RKO (cell line): ENCODE results near the gene WFIKKN1.
"Not testable (repeated sequence)": the region's sequence is repeated elsewhere in the genome, so short reads cannot be mapped to it uniquely, and the experiment has no call there.

ENCODE experiments used
- DNase-seq: peaks from one replicate; pipeline ENCODE4 v3.0.0-alpha.2; 2016; ENCODE audit warnings: low spot score

Gene WFIKKN1

GRCh38 chr16:595942-596735 is 34.6 kb upstream of the WFIKKN1 start:
- no peak for DNase-seq

GRCh38 chr16:596736-597060 is 34.1 kb upstream of the WFIKKN1 start:
- DNase-seq: no peak

GRCh38 chr16:597655-598054 is 33.1 kb upstream of the WFIKKN1 start:
- not testable (repeated sequence) for DNase-seq

- DNase-seq: no peak
These were observed 31.7 kb upstream of the WFIKKN1 start for GRCh38 chr16:598823-599739.

GRCh38 chr16:600781-601180 is 30.0 kb upstream of the WFIKKN1 start:
- peak; percentile 34 for DNase-seq

GRCh38 chr16:603933-604332 is 26.9 kb upstream of the WFIKKN1 start:
- DNase-seq: no peak

- no peak for DNase-seq
These were observed 24.0 kb upstream of the WFIKKN1 start for GRCh38 chr16:606656-607307.

GRCh38 chr16:608019-608418 is 22.8 kb upstream of the WFIKKN1 start:
- no peak for DNase-seq

- no peak for DNase-seq
These were observed 21.5 kb upstream of the WFIKKN1 start for GRCh38 chr16:609316-609715.

- DNase-seq: no peak
These were observed 20.8 kb upstream of the WFIKKN1 start for GRCh38 chr16:609984-610383.

GRCh38 chr16:610513-611381 is 20.0 kb upstream of the WFIKKN1 start:
- no peak for DNase-seq

- DNase-seq: no peak
These were observed 15.7 kb upstream of the WFIKKN1 start for GRCh38 chr16:615122-615521.

- no peak for DNase-seq
These were observed 13.8 kb upstream of the WFIKKN1 start for GRCh38 chr16:616733-617586.

GRCh38 chr16:617855-618254 is 12.9 kb upstream of the WFIKKN1 start:
- no peak for DNase-seq

- no peak for DNase-seq
These were observed 11.2 kb upstream of the WFIKKN1 start for GRCh38 chr16:619476-620100.

- no peak for DNase-seq
These were observed 9.9 kb upstream of the WFIKKN1 start for GRCh38 chr16:620700-621525.

GRCh38 chr16:621526-622105 is 9.2 kb upstream of the WFIKKN1 start:
- no peak for DNase-seq

GRCh38 chr16:622920-623280 is 7.9 kb upstream of the WFIKKN1 start:
- DNase-seq: no peak

GRCh38 chr16:624526-625070 is 6.2 kb upstream of the WFIKKN1 start:
- DNase-seq: no peak
